ENCODE measurements around the gene GPSM1.

The GPSM1 gene

DNA sequence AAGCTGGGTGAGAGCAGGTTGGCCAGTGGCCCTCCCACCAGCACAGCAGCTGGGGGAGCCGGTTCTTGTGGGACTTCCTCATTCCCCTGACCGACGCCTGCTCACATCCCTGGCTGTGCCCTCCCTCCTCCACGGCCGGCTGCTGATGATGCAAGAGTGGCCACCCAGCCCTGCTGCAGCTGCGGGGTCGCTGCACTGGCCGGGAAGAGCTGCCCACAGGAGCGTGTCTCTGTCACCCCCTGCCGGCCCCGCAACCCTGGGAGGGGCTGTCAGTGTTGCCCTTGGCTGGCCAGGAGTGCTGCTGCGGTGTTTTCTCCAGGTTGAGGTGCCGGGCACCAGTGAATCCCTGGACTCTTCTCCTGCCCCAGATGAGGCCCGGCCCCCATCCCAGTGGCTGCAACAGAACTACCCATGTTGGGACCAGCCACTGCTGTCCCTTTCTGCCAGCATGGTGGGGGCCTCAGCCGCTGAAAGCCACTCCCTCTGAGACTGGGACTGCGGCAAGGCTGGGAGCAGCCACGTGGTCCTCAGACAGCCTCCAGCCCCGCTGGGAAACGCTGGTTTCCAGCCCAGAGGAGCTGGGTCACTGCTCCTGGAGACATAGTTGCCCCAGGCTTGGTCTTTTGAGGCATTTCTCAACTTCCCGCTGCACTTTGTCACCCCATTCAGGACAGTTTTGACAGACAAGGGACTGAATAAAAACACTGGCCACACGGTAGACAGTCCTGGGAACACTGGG is 45.4 kb downstream of the GPSM1 start:
- no peaks in the 10 kb centered on the region for H3K4me1 ChIP-seq (ENCODE audit: insufficient read depth, low read length)
- H3K9ac ChIP-seq (ENCODE audit: low read length) = no peak overlapping the region
- H3K27ac ChIP-seq (ENCODE audit: low read depth, low read length) = no peak overlapping the region
- H3K36me3 ChIP-seq (ENCODE audit: insufficient read depth, low read length) = no peaks in the 10 kb centered on the region
- no peak overlapping the region for H3K4me3 ChIP-seq (ENCODE audit: low read depth in 1 of 2, low read length in 2 of 2)
- no peaks in the 10 kb centered on the region for H3K9me3 ChIP-seq (ENCODE audit: low read length)
- H3K27me3 ChIP-seq (ENCODE audit: control insufficient read depth in 1 of 2, insufficient read depth in 2 of 2, low read length in 2 of 2) = no peaks in the 10 kb centered on the region

DNA sequence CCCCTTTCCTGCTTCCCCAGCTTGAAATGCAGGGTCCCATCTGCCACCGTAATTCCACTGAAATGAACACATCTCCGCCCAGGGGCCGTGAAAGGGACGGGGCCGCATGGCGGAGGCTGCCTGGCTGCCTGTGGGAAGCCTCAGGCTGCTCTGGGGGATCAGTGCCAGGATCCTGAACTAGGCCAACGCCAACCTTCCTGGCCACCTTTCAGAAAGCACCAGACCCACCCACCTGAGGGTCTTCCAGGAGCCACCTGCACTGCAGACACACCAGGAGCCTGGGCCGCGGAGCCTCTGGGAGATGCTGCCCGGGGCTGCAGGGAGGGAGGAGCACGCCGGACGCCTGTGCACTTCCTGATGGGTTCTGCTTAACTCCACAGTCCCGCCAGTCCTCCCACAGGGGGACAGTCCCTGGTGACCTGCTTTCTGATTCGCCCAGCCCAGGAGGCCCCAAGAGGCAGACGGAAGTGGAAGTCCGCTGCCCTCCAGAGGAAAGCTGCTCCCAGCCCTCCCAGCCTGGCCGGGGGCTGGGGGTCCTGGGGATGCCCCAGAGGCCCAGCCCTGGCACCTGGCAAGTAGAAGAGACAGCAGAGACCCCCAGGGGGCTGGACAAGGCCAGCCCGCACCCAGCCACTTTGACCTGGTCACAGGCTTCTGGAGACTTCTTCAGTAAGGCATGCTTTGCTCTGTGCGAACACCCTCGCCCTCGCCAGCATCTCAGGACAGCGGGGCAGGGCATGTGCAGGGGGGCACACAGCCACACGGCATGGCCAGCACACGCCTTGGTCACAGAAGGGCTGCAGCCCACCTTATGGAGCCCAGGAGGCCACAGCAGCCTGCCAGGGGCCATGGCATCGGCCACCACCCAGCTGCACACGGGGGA is 46.2 kb downstream of the GPSM1 start, which contains the start of gene CARD9:
Gene CARD9, minus strand, starts transcription at position 370 of the 883 bp plus-strand sequence. CDS start 1,591 bp downstream, outside the sequence.
- no peak within 1 kb of the TSS for H3K27ac ChIP-seq (ENCODE audit: low read depth, low read length)
- no peaks in the 10 kb centered on the region for H3K9me3 ChIP-seq (ENCODE audit: low read length)
- no peaks in the 10 kb centered on the region for H3K4me1 ChIP-seq (ENCODE audit: insufficient read depth, low read length)
- H3K4me3 ChIP-seq (ENCODE audit: low read depth in 1 of 2, low read length in 2 of 2) = no peak within 1 kb of the TSS
- no peak within 1 kb of the TSS for H3K9ac ChIP-seq (ENCODE audit: low read length)
- H3K36me3 ChIP-seq (ENCODE audit: insufficient read depth, low read length) = no peaks in the 10 kb centered on the region
- H3K27me3 ChIP-seq (ENCODE audit: control insufficient read depth in 1 of 2, insufficient read depth in 2 of 2, low read length in 2 of 2) = no peaks in the 10 kb centered on the region

DNA sequence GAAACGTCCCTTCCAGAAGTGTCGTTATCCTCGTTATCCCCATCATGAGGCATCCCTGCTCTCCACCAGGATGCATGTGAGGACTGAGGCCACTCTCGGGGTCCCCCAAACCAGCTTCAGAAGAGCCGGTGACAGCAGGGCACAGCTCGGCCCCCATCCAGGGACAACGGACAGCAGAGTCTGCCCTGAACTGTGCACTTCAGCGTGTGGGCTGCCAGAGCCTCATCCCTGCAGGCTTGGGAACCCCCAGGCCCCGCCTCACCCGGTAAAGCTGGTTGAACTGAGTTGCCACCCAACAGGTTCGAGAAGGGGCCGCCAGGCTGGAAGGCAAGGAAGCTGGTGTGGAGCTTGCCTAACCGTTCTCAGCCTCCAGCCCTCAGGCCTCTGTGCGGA is 46.8 kb downstream of the GPSM1 start:
- Histone ChIP-seq H3K9me3 (ENCODE audit: low read length) (no peaks in the 10 kb centered on the region), H3K27me3 (ENCODE audit: control insufficient read depth in 1 of 2, insufficient read depth in 2 of 2, low read length in 2 of 2) (no peaks in the 10 kb centered on the region), H3K4me1 (ENCODE audit: insufficient read depth, low read length) (no peaks in the 10 kb centered on the region), H3K9ac (ENCODE audit: low read length) (no peak overlapping the region), H3K27ac (ENCODE audit: low read depth, low read length) (no peak overlapping the region), H3K36me3 (ENCODE audit: insufficient read depth, low read length) (no peaks in the 10 kb centered on the region), H3K4me3 (ENCODE audit: low read depth in 1 of 2, low read length in 2 of 2) (no peak overlapping the region)

DNA sequence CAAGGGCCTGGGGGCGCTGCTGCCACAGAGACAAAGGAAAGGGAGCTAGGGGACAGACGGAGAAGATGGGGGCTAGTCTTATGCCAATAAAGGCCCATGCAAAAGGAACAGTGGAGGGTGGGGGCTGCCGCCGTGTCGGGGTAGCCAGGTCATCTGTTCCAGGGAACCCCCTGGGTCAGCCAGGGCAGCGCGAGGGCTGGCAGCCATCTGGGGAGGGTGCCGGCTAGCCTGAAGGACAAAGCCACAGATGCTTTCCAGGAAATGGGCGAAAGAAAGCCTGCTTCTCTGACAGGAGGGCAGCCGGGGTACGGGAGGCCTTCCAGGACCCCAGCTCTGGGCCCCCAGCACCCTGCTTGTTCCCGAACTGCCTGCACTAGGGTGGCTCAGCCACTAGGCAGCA is 47.8 kb downstream of the GPSM1 start:
- Histone ChIP-seq H3K4me1 (ENCODE audit: insufficient read depth, low read length) (no peaks in the 10 kb centered on the region), H3K9ac (ENCODE audit: low read length) (no peak overlapping the region), H3K27ac (ENCODE audit: low read depth, low read length) (no peak overlapping the region), H3K27me3 (ENCODE audit: control insufficient read depth in 1 of 2, insufficient read depth in 2 of 2, low read length in 2 of 2) (no peaks in the 10 kb centered on the region), H3K4me3 (ENCODE audit: low read depth in 1 of 2, low read length in 2 of 2) (no peak overlapping the region), H3K9me3 (ENCODE audit: low read length) (no peaks in the 10 kb centered on the region), H3K36me3 (ENCODE audit: insufficient read depth, low read length) (no peaks in the 10 kb centered on the region)

DNA sequence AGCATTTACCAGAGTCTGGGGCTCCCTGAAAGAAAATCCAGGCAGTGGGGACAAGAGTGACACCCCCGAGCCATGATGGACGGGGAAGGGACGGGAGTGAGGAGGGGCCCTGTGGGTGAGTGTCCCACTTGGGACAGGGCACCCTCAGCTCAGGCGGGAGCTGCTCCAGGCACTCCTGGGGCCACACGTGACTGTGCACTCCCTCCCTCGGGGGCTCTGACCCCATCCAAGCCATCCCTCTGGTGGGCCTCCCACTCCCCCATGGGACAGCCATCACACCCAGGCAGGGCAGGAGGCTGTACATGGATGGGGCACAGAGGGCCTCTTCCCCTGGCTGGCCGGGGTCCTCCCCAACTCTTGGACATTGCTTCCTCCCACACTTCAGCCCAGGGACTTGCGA is 49.1 kb downstream of the GPSM1 start:
- no peaks in the 10 kb centered on the region for H3K4me1 ChIP-seq (ENCODE audit: insufficient read depth, low read length)
- peaks cover 7% of the 10 kb centered on the region for H3K36me3 ChIP-seq (ENCODE audit: insufficient read depth, low read length)

DNA sequence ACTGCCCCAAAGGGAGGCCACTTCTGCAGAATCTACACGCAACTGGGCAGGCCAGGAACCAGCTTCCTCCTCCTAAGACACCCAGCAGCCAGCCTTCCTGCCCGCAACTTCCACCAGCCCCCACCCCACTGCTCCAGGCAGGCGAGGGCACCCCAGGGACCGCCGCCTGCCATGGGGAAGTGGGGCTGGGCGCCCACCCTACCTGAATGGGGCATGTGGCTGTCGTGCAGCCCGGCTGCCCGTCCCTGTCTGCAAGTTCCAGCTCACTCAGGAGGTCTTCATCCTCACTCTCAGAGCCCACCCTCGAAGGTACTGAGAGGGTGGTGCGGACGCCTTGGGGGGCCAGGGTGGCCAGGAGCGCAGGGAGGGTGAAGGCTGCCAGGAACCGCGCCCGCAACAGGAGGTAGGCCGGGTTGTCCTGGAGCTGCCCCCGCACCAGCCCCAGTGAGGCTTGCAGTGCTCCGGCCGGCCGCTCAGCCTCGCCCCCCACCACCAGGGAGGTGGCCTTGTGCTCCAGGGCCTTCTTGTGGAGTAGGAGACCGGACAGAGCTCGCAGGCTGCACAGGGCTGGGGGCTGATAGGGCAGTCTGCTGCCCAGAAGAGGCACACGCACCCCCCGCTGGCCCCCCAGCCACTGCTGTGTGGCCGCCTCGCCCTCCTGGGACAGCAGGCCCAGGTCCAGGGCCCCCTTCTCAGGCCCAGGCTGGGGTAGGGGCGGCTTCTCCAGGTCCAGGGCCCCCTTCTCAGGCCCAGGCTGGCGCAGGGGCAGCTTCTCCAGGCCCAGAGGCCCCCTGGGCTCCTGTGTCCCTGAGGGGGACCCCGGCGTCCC is 50.2 kb downstream of the GPSM1 start:
- H3K27ac ChIP-seq (ENCODE audit: low read depth, low read length) = no peak overlapping the region
- no peak overlapping the region for H3K4me3 ChIP-seq (ENCODE audit: low read depth in 1 of 2, low read length in 2 of 2)
- no peaks in the 10 kb centered on the region for H3K27me3 ChIP-seq (ENCODE audit: control insufficient read depth in 1 of 2, insufficient read depth in 2 of 2, low read length in 2 of 2)
- no peak overlapping the region for H3K9ac ChIP-seq (ENCODE audit: low read length)
- no peaks in the 10 kb centered on the region for H3K4me1 ChIP-seq (ENCODE audit: insufficient read depth, low read length)
- no peaks in the 10 kb centered on the region for H3K9me3 ChIP-seq (ENCODE audit: low read length)
- peaks cover 7% of the 10 kb centered on the region for H3K36me3 ChIP-seq (ENCODE audit: insufficient read depth, low read length)

More for the DNA sequence above, 49.1 kb downstream of the GPSM1 start:
- Histone ChIP-seq H3K9ac (ENCODE audit: low read length) (no peak overlapping the region), H3K27ac (ENCODE audit: low read depth, low read length) (no peak overlapping the region), H3K27me3 (ENCODE audit: control insufficient read depth in 1 of 2, insufficient read depth in 2 of 2, low read length in 2 of 2) (no peaks in the 10 kb centered on the region), H3K4me3 (ENCODE audit: low read depth in 1 of 2, low read length in 2 of 2) (no peak overlapping the region), H3K9me3 (ENCODE audit: low read length) (no peaks in the 10 kb centered on the region)

DNA sequence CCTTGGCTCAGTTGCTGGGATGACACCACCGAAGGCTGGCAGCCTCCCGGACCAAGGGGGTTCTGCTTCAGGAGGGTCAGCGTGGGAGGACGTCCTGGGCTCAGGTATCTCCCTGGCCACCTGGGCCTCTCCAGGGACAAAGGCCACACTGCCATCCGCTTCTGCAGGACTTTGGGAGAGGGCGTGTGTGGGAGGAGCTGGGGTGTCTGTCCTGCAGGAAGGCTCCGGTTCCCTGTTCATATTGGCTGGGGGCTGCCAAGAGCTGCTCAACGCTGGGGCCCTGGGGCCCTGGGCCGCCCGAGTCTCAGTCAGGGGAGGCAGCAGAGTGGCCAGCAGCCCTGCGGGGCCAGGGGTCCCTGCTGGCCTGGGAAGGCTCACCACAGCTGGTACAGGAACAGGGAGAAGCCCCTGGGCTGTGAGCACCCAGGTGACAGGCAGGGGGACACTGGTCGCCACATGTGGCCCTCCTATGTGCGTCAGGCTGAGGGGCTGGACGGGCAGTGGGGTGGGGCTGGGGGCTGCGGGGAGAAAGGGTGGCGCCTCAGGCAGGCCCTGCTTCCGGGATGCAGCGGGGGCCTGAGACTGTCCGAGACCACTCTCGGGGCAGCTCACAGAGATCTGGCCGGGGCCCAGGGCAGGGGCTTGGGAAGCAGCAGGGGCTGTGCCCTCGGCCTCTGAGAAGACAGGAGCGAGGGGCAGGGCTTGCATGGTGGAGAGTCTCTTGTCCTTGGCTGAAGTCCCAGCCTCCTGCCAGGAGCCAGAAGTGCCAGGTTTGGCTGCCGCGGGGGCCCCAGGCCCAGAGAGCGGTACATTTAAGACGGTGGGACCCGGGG is 51.0 kb downstream of the GPSM1 start:
- no peaks in the 10 kb centered on the region for H3K4me1 ChIP-seq (ENCODE audit: insufficient read depth, low read length)
- H3K4me3 ChIP-seq (ENCODE audit: low read depth in 1 of 2, low read length in 2 of 2) = no peak overlapping the region
- H3K27me3 ChIP-seq (ENCODE audit: control insufficient read depth in 1 of 2, insufficient read depth in 2 of 2, low read length in 2 of 2) = no peaks in the 10 kb centered on the region
- no peak overlapping the region for H3K27ac ChIP-seq (ENCODE audit: low read depth, low read length)
- peaks cover 7% of the 10 kb centered on the region for H3K36me3 ChIP-seq (ENCODE audit: insufficient read depth, low read length)
- no peaks in the 10 kb centered on the region for H3K9me3 ChIP-seq (ENCODE audit: low read length)
- H3K9ac ChIP-seq (ENCODE audit: low read length) = no peak overlapping the region

DNA sequence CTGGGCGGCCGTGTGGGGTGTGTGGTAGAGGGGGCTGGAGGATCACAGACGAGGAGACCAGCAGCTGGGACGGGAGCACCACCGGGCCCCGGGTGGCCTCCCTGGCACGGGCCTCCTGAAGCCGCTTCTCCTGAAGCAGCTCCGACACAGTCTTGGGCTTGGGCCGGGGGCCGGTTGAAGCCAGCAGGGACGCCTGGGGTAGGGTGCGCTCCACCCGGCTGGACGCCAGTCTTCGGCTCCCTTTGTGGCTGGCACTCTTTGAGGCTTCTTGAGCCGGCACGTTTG is 51.6 kb downstream of the GPSM1 start:
- Histone ChIP-seq H3K9ac (ENCODE audit: low read length) (no peak overlapping the region), H3K27me3 (ENCODE audit: control insufficient read depth in 1 of 2, insufficient read depth in 2 of 2, low read length in 2 of 2) (no peaks in the 10 kb centered on the region), H3K36me3 (ENCODE audit: insufficient read depth, low read length) (peaks cover 7% of the 10 kb centered on the region), H3K9me3 (ENCODE audit: low read length) (no peaks in the 10 kb centered on the region), H3K27ac (ENCODE audit: low read depth, low read length) (no peak overlapping the region), H3K4me1 (ENCODE audit: insufficient read depth, low read length) (no peaks in the 10 kb centered on the region), H3K4me3 (ENCODE audit: low read depth in 1 of 2, low read length in 2 of 2) (no peak overlapping the region)

DNA sequence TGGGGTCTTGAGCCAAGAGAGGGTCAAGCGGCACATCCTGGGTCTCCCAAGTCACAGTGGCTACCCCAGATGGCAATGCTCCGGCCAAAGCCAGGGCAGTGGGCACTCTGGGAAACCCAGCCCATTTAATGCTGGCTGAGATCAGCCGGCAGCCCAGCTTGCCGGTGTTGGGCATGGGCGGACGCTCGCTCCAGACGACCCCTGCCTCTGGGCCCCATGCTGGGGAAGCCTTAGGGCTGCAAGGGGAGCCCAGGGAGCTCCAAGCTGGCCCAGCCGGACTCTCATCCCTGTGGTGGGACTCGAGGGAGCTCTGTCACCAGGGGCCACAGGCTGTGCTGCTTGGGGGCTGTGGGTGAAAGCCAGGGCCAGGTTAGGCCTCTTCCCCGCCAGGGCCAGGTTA is 52.1 kb downstream of the GPSM1 start:
- Histone ChIP-seq H3K4me3 (ENCODE audit: low read depth in 1 of 2, low read length in 2 of 2) (no peak overlapping the region), H3K9ac (ENCODE audit: low read length) (no peak overlapping the region), H3K27ac (ENCODE audit: low read depth, low read length) (no peak overlapping the region), H3K27me3 (ENCODE audit: control insufficient read depth in 1 of 2, insufficient read depth in 2 of 2, low read length in 2 of 2) (no peaks in the 10 kb centered on the region), H3K9me3 (ENCODE audit: low read length) (no peaks in the 10 kb centered on the region), H3K4me1 (ENCODE audit: insufficient read depth, low read length) (no peaks in the 10 kb centered on the region), H3K36me3 (ENCODE audit: insufficient read depth, low read length) (peaks cover 7% of the 10 kb centered on the region)

DNA sequence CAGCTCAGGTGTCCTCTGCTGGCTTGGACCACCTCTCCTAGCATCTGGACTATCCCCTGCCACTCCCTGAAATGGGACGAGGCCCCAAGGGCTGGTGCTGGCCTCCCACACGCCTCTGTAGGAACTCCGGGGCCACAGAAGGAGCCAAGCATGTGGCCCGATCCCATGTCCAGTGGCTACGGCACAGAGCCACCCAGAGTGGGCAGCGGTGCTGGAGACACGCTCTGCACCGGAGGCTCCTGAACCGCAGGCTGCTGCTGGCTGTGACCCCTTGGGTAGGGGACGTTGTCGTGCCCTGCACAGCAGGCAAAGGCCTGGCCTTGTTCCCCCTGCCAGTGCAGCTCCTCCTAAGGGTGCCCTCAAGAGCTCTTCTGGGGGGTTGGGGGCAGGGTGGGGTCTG is 52.6 kb downstream of the GPSM1 start:
- no peak overlapping the region for H3K9ac ChIP-seq (ENCODE audit: low read length)
- H3K27ac ChIP-seq (ENCODE audit: low read depth, low read length) = no peak overlapping the region
- no peaks in the 10 kb centered on the region for H3K27me3 ChIP-seq (ENCODE audit: control insufficient read depth in 1 of 2, insufficient read depth in 2 of 2, low read length in 2 of 2)
- H3K9me3 ChIP-seq (ENCODE audit: low read length) = no peaks in the 10 kb centered on the region
- H3K36me3 ChIP-seq (ENCODE audit: insufficient read depth, low read length) = peaks cover 9% of the 10 kb centered on the region
- H3K4me3 ChIP-seq (ENCODE audit: low read depth in 1 of 2, low read length in 2 of 2) = no peak overlapping the region
- no peaks in the 10 kb centered on the region for H3K4me1 ChIP-seq (ENCODE audit: insufficient read depth, low read length)

DNA sequence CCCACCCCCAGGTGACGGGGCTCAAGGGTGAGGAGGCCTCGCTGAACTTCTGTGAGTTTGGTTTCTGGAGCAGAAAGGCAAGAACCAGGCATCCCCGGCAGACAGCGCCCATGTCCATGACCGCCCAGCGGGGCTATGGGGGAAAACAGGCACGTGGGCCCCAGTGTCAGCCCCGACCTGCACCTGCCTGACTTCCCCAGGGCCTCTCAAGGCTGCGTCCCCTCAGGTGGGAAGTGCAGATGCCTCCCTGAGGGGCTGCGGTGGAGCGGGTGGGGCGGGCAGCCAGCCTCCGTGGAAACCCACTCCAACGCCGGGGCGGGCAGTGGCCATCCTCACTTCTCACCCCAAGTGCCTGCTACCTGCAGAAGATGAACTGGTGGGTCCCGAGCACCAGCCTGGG is 53.0 kb downstream of the GPSM1 start:
- Histone ChIP-seq H3K4me3 (ENCODE audit: low read depth in 1 of 2, low read length in 2 of 2) (no peak overlapping the region), H3K4me1 (ENCODE audit: insufficient read depth, low read length) (no peaks in the 10 kb centered on the region), H3K9ac (ENCODE audit: low read length) (no peak overlapping the region), H3K36me3 (ENCODE audit: insufficient read depth, low read length) (peaks cover 13% of the 10 kb centered on the region), H3K9me3 (ENCODE audit: low read length) (no peaks in the 10 kb centered on the region), H3K27ac (ENCODE audit: low read depth, low read length) (no peak overlapping the region), H3K27me3 (ENCODE audit: control insufficient read depth in 1 of 2, insufficient read depth in 2 of 2, low read length in 2 of 2) (no peaks in the 10 kb centered on the region)

Measured in muscle layer of colon (tissue), 2 donors.